Suprapubic skin (tissue), 3 donors: ENCODE data around the gene NSMF.

Experiments used
- CTCF ChIP-seq, 2 donors: fragments of 200-600 bp in 1 of 2; fragments of 450-650 bp in 1 of 2; sonication (generic) in 1 of 2; IDR thresholded peaks; one replicate each; pipeline ENCODE4 v1.5.1; 2016 to 2019; ENCODE audit warnings: antibody characterized with exemption in 2 of 2, mild to moderate bottlenecking in 1 of 2, moderate library complexity in 1 of 2
- POLR2A ChIP-seq, 2 donors: fragments of 450-650 bp; IDR thresholded peaks; one replicate each; pipeline ENCODE4 v1.6.1; 2017; ENCODE audit warnings: antibody characterized with exemption in 2 of 2, mild to moderate bottlenecking in 2 of 2, moderate library complexity in 2 of 2

- TF ChIP-seq POLR2A (IDR thresholded peaks at IDR 0.05) (no peak), CTCF (IDR thresholded peaks at IDR 0.05) (no peak)
Measured at GRCh38 chr9:137405677-137406081, 53.5 kb downstream of the NSMF start.
